HG03575 (cell line): Measurements from ENCODE around the gene ANKRD52.
"Not testable (repeated sequence)": the region's sequence is repeated elsewhere in the genome, so short reads cannot be mapped to it uniquely, and the experiment has no call there.

Experiments
- ATAC-seq: cut with Tn5 transposase; IDR thresholded peaks from one replicate; pipeline ENCODE4 v1.9.1; 2021; ENCODE audit not compliant: unreplicated experiment, insufficient number of reproducible peaks, low FRiP score; ENCODE audit errors: extremely low read depth

ANKRD52 gene

GRCh38 chr12:56221232-56221756 is 36.9 kb downstream of the ANKRD52 start:
- ATAC-seq: no peak

GRCh38 chr12:56220611-56221231 is 37.5 kb downstream of the ANKRD52 start:
- ATAC-seq: no peak

DNA sequence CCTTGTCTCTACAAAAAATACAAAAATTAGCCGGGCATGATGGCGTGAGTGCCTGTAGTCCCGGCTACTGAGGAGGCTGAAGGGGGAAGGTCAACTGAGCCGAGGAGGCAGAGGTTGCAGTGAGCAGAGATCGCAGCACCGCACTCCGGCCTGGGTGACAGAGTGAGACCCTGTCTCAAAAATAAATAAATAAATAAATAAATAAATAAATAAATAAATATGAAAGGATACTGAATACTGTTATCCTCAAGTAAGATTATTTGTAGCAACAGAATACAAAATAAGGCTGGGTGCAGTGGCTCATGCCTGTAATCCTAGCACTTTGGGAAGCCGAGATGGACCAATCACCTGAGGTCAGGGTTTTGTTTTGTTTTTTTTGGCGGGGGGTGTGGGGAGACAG is 38.3 kb downstream of the ANKRD52 start:
- no peak for ATAC-seq

- no peak for ATAC-seq
Measured at GRCh38 chr12:56216461-56216860, 41.7 kb downstream of the ANKRD52 start.

DNA sequence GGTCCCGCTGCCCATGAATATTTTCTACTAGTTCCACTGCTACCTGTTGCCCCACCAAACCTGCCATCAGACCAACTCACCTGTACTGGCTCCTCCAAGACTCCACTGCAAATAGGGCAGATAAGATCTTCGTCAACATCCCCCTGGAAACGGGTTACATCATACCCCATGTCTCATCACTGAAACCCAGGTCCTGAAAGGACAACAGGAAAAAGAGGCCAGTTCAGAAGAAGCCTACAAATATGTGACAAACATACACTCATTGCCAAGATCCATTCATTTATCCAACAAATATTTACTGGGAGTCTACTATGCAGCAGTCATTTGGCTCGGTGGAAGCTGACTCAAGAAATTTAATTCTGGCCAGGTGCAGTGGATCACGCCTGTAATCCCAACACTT is 44.3 kb downstream of the ANKRD52 start:
- ATAC-seq: no peak

GRCh38 chr12:56212361-56212760 is 45.8 kb downstream of the ANKRD52 start:
- ATAC-seq: no peak

DNA sequence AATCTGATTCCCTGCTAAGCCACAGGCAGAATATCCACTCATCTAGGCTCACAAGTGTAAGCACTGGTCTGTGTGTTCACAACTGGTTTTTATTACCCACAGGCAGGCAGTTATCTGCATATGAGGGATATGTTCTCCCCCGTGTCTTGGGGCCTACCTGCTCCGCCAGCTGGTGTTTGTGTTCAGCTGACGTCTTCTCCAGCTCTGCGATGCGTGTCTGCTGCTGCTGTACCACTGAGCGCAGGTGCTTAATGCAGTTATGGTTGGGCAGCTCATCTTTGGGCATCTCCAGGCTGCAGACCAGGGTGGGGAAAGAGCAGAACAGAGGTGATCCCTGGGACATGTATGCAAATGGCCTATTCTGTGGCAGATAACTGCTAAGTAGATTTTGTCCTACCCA is 50.2 kb downstream of the ANKRD52 start:
- ATAC-seq: no peak

GRCh38 chr12:56206452-56207166 is 51.6 kb downstream of the ANKRD52 start:
- ATAC-seq: no peak

DNA sequence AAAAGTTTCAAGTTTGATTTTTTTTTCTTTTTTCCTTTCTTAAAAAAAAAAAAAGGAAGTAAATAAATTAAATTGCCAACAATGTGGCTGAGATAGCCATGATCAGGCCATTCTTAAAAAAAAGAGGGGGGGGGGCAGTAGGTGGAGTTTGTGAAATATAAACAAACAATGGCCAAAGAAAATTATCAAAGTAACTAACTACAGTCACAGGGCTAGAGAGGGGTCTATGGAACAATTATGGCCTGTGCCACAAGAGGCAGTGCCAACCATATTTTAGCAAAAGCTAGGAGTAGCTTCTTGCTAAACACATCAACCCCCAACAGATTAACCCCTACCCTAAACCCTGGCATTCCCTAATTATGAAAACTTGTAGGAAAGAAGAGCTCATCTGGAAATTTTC is 52.7 kb downstream of the ANKRD52 start:
- no peak for ATAC-seq

GRCh38 chr12:56204275-56204674 is 53.9 kb downstream of the ANKRD52 start:
- no peak for ATAC-seq

DNA sequence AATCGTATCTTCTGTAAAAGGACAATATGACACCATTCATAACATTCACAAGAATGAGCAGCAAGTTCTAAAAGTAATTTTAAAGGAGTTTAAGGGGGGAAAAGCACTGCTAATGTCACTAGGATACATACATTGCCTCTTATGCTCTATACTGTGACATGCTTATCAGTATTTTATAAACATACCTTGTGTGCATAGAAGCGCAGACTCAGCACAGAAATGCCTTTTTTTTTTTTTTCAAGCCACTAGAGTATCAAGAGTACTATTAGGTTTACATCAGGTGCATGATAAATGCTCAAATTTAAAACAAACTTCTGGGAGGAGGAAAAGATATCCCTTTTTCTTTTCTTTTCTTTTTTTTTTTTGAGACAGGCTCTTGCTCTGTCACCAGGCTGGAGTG is 55.3 kb downstream of the ANKRD52 start:
- ATAC-seq: no peak

DNA sequence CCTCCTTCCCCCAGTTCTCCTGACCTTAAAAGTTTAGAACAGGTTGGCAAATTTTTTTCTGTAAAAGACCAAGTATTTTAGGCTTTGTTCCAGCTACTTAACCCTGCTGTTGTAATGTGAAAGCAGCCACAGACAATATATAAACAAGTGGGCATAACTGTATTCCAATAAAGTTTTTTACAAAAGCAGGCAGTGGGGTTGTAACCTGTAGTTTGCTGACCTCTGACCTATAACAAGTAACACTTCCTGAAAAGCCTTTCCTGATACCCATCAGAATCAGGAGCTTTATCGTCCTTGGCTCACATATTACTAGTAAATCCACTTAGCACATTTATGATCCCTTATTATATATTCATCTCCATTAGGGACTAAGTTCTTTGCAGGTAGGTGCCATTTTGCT is 55.8 kb downstream of the ANKRD52 start:
- no peak for ATAC-seq

DNA sequence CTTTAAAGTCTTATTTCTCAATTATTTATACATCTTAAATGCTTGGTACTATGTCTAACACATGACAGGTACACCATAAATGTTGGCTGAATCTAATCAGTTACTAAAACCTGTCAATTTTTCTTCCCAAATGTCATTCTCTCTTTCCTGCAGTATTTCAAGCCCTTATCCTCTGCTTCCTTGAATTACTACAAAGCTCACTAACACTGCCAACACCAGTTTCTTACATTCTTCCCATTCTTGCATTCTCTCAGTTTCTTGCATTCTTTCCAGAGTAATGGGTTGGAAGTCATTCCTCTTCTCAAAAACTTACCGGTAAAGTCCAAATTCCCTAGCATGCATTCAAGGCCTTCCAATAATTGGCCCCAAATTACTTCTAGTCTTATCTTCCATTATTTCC is 59.3 kb downstream of the ANKRD52 start:
- ATAC-seq: no peak

DNA sequence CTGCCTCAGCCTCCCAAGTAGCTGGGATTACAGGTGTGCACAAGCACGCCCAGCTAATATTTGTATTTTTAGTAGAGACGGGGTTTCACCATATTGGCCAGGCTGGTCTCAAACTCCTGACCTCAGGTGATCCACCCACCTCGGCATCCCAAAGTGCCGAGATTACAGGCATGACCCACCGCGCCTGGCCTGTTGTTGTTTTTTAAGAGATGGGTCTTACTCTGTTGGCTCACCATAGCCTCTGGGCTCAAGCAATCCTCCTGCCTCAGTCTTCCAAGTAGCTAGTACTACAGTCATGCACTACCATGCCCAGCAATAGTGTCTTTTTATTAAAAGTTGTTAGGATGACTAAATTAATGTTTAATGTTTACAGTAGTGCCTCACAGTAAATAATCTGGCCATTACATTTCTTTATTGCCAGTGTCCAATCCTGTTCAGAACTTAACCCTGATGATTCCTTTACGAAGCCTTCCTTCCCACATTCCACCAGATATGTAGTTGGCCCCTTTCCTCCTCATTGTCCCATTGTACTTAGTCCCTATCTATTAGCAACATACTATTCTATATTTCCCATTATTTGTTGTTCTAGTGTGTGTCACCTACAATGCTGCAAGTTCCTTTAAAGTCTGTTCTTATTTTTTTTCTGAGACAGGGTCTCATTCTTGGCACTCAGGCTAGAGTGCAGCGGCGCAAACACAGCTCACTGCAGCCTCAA is 60.1 kb downstream of the ANKRD52 start:
- ATAC-seq: no peak

DNA sequence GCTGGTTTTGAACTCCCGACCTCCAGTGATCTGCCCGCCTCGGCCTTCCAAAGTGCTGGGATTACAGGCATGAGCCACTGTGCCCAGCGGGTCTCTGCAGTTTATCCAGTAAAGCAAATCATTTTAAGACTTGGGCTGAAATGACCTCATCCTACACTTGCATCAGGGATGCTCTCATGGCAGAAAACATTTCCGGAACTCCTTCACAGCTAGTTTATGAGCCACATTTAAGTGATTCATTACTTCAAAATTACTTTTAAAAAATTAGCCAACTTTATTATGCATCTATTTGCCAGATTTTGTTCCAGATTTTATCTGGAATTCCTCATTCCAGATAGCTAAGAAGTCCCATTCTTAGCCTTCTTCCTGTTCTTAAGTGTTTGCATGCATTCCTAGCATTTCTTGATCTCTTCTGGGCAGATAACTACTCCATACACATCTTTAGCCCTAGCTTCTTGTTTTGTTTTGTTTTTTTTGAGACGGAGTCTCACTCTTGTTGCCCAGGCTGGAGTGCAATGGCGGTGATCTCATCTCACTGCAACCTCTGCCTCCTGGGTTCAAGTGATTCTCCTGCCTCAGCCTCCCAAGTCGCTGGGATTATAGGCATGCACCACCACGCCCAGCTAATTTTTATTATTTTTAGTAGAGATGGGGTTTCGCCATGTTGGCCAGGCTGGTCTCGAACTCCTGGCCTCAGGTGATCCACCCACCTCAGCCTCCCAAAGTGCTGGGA is 61.2 kb downstream of the ANKRD52 start:
- ATAC-seq: not testable (repeated sequence)

GRCh38 chr12:56193025-56193578 is 65.1 kb downstream of the ANKRD52 start:
- no peak for ATAC-seq

DNA sequence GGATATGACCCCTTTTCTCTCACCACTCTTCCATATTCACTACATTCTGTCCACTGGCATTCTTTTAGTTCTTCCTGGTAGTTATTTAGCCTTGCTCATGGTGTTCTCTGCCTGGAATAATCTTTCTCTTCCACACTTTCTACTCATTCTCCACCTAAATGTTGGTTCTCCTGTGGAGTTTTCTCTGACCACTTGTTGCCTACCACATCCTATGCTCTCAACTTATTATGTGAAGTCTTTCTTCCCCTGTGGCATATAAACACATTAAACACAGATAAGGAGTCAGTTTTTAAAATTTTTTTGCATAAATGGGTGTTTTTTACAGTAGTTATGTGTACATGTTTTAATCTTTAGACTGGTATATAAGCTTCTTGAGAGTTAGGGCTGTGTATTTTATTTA is 65.6 kb downstream of the ANKRD52 start:
- ATAC-seq: no peak

- ATAC-seq: no peak
Measured at GRCh38 chr12:56190695-56191155, 67.5 kb downstream of the ANKRD52 start.
